GM12878 (cell line): ENCODE results near the gene ATP8A1. TPM values are rescaled to one million over a fixed set of nuclear protein-coding genes. Genes with fewer than 3 reads are reported as not detected.

ENCODE experiments used
- ATAC-seq: fragments of 200-7000 bp; cut with Tn5 transposase; 3 replicates; pipeline ENCODE4 v1.9.1; 2020; ENCODE audit warnings: mild to moderate bottlenecking, moderate library complexity
- BruUV-seq: library from RNA; stranded (reverse); fragments of 400-500 nt; replicated peaks from 2 replicates; lab custom pipeline; 2021; lab: Mats Ljungman, UMichigan
- CTCF ChIA-PET: fragments of 300-600 bp; sonication (Branson Sonifier 250); formaldehyde crosslinking; extraction: SDS; loops from one replicate; lab custom pipeline; 2021; ENCODE audit warnings: inconsistent platforms; lab: Yijun Ruan, JAX
- POLR2A ChIA-PET: fragments of 350-600 bp; formaldehyde crosslinking; extraction: SDS; loops from one replicate; lab custom pipeline; 2021; ENCODE audit warnings: inconsistent platforms; lab: Charles Lee
- RAD21 ChIA-PET: fragments of 300-600 bp; sonication (Branson Sonifier 250); formaldehyde crosslinking; loops from one replicate; lab custom pipeline; 2023; ENCODE audit warnings: antibody characterized with exemption; ENCODE audit not compliant: unreplicated experiment; lab: Charles Lee
- SMC1A ChIA-PET: fragments of 300-600 bp; sonication (Branson Sonifier 250); formaldehyde crosslinking; loops from one replicate; lab custom pipeline; 2023; ENCODE audit not compliant: unreplicated experiment, uncharacterized antibody; lab: Charles Lee
- DNase-seq: peaks from one replicate; pipeline ENCODE4 v3.0.0-alpha.2; 2011; ENCODE audit warnings: low read depth, low spot score
- FAIRE-seq: peaks from 3 replicates; lab custom pipeline; 2011; peaks lifted over from hg19 to GRCh38; lab: Jason Lieb, UNC
- H2AFZ ChIP-seq: 2 replicates; pipeline ENCODE4 v1.6.0; 2011; ENCODE audit warnings: low read depth, low read length, control low read depth; ENCODE audit not compliant: control insufficient read depth
- H3K27ac ChIP-seq: 2 replicates; pipeline ENCODE4 v1.5.1; 2011; ENCODE audit warnings: control low read depth; ENCODE audit not compliant: control insufficient read depth, insufficient read depth
- H3K27me3 ChIP-seq, 2 experiments: replicated peaks in 1 of 2; 2 replicates each; pipeline versions ENCODE4 v1.6.0 to v1.6.1; 2011; ENCODE audit warnings: low read length in 1 of 2; ENCODE audit not compliant: control insufficient read depth in 2 of 2, insufficient read depth in 2 of 2
- H3K36me3 ChIP-seq, 2 experiments: 2 replicates each; pipeline ENCODE4 v1.5.1; 2011; ENCODE audit warnings: low read length in 1 of 2; ENCODE audit not compliant: control insufficient read depth in 2 of 2, insufficient read depth in 2 of 2
- H3K4me1 ChIP-seq: 2 replicates; pipeline ENCODE4 v1.6.1; 2011; ENCODE audit warnings: mild to moderate bottlenecking, low read length, moderate library complexity, mixed read lengths; ENCODE audit not compliant: control insufficient read depth, insufficient read depth
- H3K4me2 ChIP-seq: 2 replicates; pipeline ENCODE4 v1.6.0; 2011; ENCODE audit warnings: control low read depth; ENCODE audit not compliant: control insufficient read depth, insufficient read depth
- H3K4me3 ChIP-seq: fragments of 200-600 bp; sonication (generic); 2 replicates; pipeline ENCODE4 v1.5.1; 2016
- H3K79me2 ChIP-seq: 2 replicates; pipeline ENCODE4 v1.6.0; 2011; ENCODE audit warnings: low read length; ENCODE audit not compliant: control insufficient read depth, insufficient read depth
- H3K9ac ChIP-seq: 2 replicates; pipeline ENCODE4 v1.8.0; 2011; ENCODE audit warnings: low read length, control low read depth, mixed read lengths; ENCODE audit not compliant: control insufficient read depth, insufficient read depth
- H3K9me3 ChIP-seq: replicated peaks from 3 replicates; pipeline ENCODE4 v1.5.1; 2011; ENCODE audit warnings: mild to moderate bottlenecking, low read length; ENCODE audit not compliant: control insufficient read depth, insufficient read depth
- H4K20me1 ChIP-seq: 2 replicates; pipeline ENCODE4 v1.6.0; 2011; ENCODE audit not compliant: control insufficient read depth, insufficient read depth
- ATF2 ChIP-seq: IDR thresholded peaks from 2 replicates; pipeline ENCODE4 v1.6.1; 2012; ENCODE audit warnings: low read length, inconsistent platforms
- HDAC6 ChIP-seq: fragments of 200-600 bp; sonication (generic); IDR thresholded peaks from one replicate; pipeline ENCODE4 v1.8.0; 2017; ENCODE audit warnings: antibody characterized with exemption; ENCODE audit not compliant: unreplicated experiment
- JUNB ChIP-seq: IDR thresholded peaks from 2 replicates; pipeline ENCODE4 v1.6.1; 2016; ENCODE audit warnings: antibody characterized with exemption, mild to moderate bottlenecking
- NFXL1 ChIP-seq: fragments of 450-650 bp; IDR thresholded peaks from 2 replicates; pipeline ENCODE4 v1.6.1; 2017; ENCODE audit warnings: antibody characterized with exemption, mild to moderate bottlenecking, borderline replicate concordance
- NFYA ChIP-seq: IDR thresholded peaks from 2 replicates; pipeline ENCODE4 v1.6.1; 2011; ENCODE audit warnings: low read depth, mild to moderate bottlenecking, low read length, improper control_type of control experiment, borderline replicate concordance
- NKRF ChIP-seq: fragments of 450-650 bp; conservative IDR thresholded peaks from 2 replicates; pipeline ENCODE4 v1.6.1; 2017; ENCODE audit warnings: mild to moderate bottlenecking, moderate library complexity
- PML ChIP-seq: IDR thresholded peaks from 2 replicates; pipeline ENCODE4 v1.6.1; 2012; ENCODE audit warnings: low read length, inconsistent platforms
- POLR2AphosphoS5 ChIP-seq: IDR thresholded peaks from 2 replicates; pipeline ENCODE4 v1.6.1; 2011; ENCODE audit warnings: mild to moderate bottlenecking, low read length, inconsistent platforms
- RELA ChIP-seq: fragments of 450-650 bp; IDR thresholded peaks from 2 replicates; pipeline ENCODE4 v1.8.0; 2014; ENCODE audit warnings: borderline replicate concordance; ENCODE audit not compliant: partially characterized antibody
- SIX5 ChIP-seq: IDR thresholded peaks from 2 replicates; pipeline ENCODE4 v1.6.1; 2011; ENCODE audit warnings: mild to moderate bottlenecking, low read depth, low read length, moderate library complexity; ENCODE audit not compliant: severe bottlenecking
- SMARCA5 ChIP-seq: fragments of 450-650 bp; IDR thresholded peaks from 2 replicates; pipeline ENCODE4 v1.6.1; 2017; ENCODE audit warnings: mild to moderate bottlenecking
- SREBF1 ChIP-seq: IDR thresholded peaks from 2 replicates; pipeline ENCODE4 v1.6.1; 2012; ENCODE audit warnings: mild to moderate bottlenecking, low read length
- WRNIP1 ChIP-seq: IDR thresholded peaks from 2 replicates; pipeline ENCODE4 v1.6.1; 2011; ENCODE audit warnings: low read depth, low read length, improper control_type of control experiment, borderline replicate concordance
- ZBTB40 ChIP-seq: fragments of 450-650 bp; IDR thresholded peaks from 2 replicates; pipeline ENCODE4 v1.6.1; 2016; ENCODE audit warnings: mild to moderate bottlenecking, moderate library complexity, borderline replicate concordance
- ZNF622 ChIP-seq: fragments of 450-650 bp; IDR thresholded peaks from 2 replicates; pipeline ENCODE4 v1.6.1; 2017; ENCODE audit warnings: mild to moderate bottlenecking, inconsistent platforms
- WGBS: methylation state at CpG from one replicate; pipeline ENCODE4 v1.1.6; 2016; ENCODE audit warnings: low lambda C conversion rate; ENCODE audit not compliant: insufficient replicate concordance, insufficient coverage; ENCODE audit errors: missing lambda C conversion rate; 5-methylcytosine and 5-hydroxymethylcytosine counted together
- in situ Hi-C: fragments of 300-500 bp; cut with MboI; formaldehyde crosslinking; loops from 9 replicates; pipeline ENCODE4 v1.14.3; 2018; ENCODE audit warnings: mixed read lengths
- intact Hi-C: fragments of 100-400 bp; cut with micrococcal nuclease; formaldehyde crosslinking; loops from one replicate; pipeline ENCODE4 v1.14.2; 2022; ENCODE audit not compliant: unreplicated experiment
- polyA plus RNA-seq, 11 experiments: library from polyadenylated mRNA; depleted of rRNA in 4 of 11; unstranded in 6 of 11; stranded (reverse) in 5 of 11; fragments of >200 nt; fragmentation: Nextera tagmentation in 4 of 11; fragmentation: Illumina TruSeq in 1 of 11; extraction: Ambion mirVana in 4 of 11; extraction: Trizol in 1 of 11; gene quantifications; 1 replicate in 1 of 11; 2 replicates in 10 of 11; pipeline versions ENCODE4 v1.2.1 to v1.2.3, GENCODE V29; 2011 to 2016; ENCODE audit warnings: inconsistent platforms in 2 of 11, missing spikeins in 2 of 11, low read depth in 1 of 11
- total RNA-seq, 4 experiments: library from RNA; depleted of rRNA in 3 of 4; stranded (reverse); fragments of >200 nt in 3 of 4; fragmentation: Illumina TruSeq in 1 of 4; extraction: Trizol in 1 of 4; gene quantifications; 2 replicates each; pipeline versions ENCODE4 v1.2.1 to v1.2.3, GENCODE V29; 2013 to 2021

The ATP8A1 gene
- total and polyA plus RNA-seq, 10 of the 15 experiments (the other 5 are each of a cell fraction or from before 2014, with no cell fraction given): 9.0 to 116 (median 37.3) TPM

GRCh38 chr4:42480717-42481116, 176.2 kb downstream of the ATP8A1 start:
- FAIRE-seq (no peak), ATAC-seq (no peak), DNase-seq (no peak)
- no peak overlapping the region for H3K9ac ChIP-seq
- no peak overlapping the region for H3K4me3 ChIP-seq
- ChIA-PET POLR2A (interaction anchor here (0.5 to 1.1 kb wide), 2 partner anchors 9 kb away, joined by 3 to 4 read pairs; no protein-coding TSS in a partner anchor), SMC1A (interaction anchor here (1.1 to 4.3 kb wide), 3 partner anchors 8 to 39 kb away, joined by 3 to 42 read pairs (median 4); no protein-coding TSS in a partner anchor), CTCF (interaction anchor here (2.7 kb wide), 1 partner anchor 39 kb away, joined by 8 read pairs; no protein-coding TSS in a partner anchor), RAD21 (no interaction called here)
- no peaks in the 10 kb centered on the region for H4K20me1 ChIP-seq
- H3K79me2 ChIP-seq: no peaks in the 10 kb centered on the region
- in situ Hi-C loops: no loop called here
- no peaks in the 10 kb centered on the region for H3K27me3 ChIP-seq
- H3K27ac ChIP-seq: no peak overlapping the region
- no peak overlapping the region for H3K4me2 ChIP-seq
- H3K4me1 ChIP-seq: no peaks in the 10 kb centered on the region
- BruUV-seq: no TSS peak
- H2AFZ ChIP-seq: no peak overlapping the region
- TF ChIP-seq POLR2AphosphoS5 (no peak), SREBF1 (no peak), NFXL1 (no peak), ZNF622 (no peak), SMARCA5 (no peak), HDAC6 (no peak), PML (no peak), WRNIP1 (no peak), JUNB (no peak), ZBTB40 (no peak), NFYA (no peak), NKRF (no peak), RELA (no peak), SIX5 (no peak), ATF2 (no peak)
- intact Hi-C loops: no loop called here
- H3K9me3 ChIP-seq: no peaks in the 10 kb centered on the region
- WGBS: 97% methylated on average over 1 of the region's 1 CpG
- H3K36me3 ChIP-seq: peaks cover 0 to 4% of the 10 kb centered on the region in 2 experiments; a peak in 3 of 4 replicates
